Astrocyte (in vitro differentiated cells and primary cell): ENCODE data around the gene TMEM196.

Experiments used
- EZH2 ChIP-seq: IDR thresholded peaks from 2 replicates; pipeline ENCODE4 v1.6.1; 2012; ENCODE audit warnings: mild to moderate bottlenecking, low read length, inconsistent platforms; ENCODE audit not compliant: insufficient read depth
- TF ChIP-seq, protein P1 (sequence below): IDR thresholded peaks from 2 replicates; pipeline ENCODE4 v1.5.1; 2011; ENCODE audit warnings: low read depth, mild to moderate bottlenecking, inconsistent platforms, low read length, moderate library complexity; ENCODE audit not compliant: insufficient read depth

DNA sequence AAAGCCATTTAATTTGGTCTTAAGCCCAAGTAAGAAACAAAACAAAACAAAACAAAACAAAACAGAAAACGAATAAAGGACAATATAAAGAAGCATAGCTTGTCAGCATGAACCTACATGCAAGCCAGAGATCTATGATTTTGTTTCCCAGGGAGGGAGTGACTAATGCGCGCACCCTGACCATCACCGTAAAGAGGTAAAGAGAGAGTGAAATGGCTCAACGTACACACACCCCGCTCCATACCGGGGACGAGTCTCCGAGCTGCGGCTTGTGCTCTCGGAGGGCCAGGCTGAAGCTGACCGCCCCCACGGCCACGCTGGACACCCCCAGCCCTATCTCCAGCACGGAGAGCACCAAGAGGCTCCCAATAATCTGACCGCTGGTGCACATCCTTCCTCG is 1.1 kb downstream of the TMEM196 start:
- TF ChIP-seq, protein P1, sequence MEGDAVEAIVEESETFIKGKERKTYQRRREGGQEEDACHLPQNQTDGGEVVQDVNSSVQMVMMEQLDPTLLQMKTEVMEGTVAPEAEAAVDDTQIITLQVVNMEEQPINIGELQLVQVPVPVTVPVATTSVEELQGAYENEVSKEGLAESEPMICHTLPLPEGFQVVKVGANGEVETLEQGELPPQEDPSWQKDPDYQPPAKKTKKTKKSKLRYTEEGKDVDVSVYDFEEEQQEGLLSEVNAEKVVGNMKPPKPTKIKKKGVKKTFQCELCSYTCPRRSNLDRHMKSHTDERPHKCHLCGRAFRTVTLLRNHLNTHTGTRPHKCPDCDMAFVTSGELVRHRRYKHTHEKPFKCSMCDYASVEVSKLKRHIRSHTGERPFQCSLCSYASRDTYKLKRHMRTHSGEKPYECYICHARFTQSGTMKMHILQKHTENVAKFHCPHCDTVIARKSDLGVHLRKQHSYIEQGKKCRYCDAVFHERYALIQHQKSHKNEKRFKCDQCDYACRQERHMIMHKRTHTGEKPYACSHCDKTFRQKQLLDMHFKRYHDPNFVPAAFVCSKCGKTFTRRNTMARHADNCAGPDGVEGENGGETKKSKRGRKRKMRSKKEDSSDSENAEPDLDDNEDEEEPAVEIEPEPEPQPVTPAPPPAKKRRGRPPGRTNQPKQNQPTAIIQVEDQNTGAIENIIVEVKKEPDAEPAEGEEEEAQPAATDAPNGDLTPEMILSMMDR, result no peak
- no peak for TF ChIP-seq EZH2
